GM10266 (cell line): ENCODE results near the gene RBPJL.

Experiments used
- DNase-seq: peaks from one replicate; pipeline ENCODE4 v3.0.0; 2012; ENCODE audit errors: extremely low spot score
- TF ChIP-seq, protein P1 (sequence below): IDR thresholded peaks from 2 replicates; pipeline ENCODE4 v1.5.1; 2012; ENCODE audit warnings: mild to moderate bottlenecking, low read depth; ENCODE audit not compliant: control insufficient read depth, insufficient read depth; ENCODE audit errors: missing control alignments

The RBPJL gene

GRCh38 chr20:45339799-45340198 lies 33.2 kb downstream of the RBPJL start:
- no peak for DNase-seq

DNA sequence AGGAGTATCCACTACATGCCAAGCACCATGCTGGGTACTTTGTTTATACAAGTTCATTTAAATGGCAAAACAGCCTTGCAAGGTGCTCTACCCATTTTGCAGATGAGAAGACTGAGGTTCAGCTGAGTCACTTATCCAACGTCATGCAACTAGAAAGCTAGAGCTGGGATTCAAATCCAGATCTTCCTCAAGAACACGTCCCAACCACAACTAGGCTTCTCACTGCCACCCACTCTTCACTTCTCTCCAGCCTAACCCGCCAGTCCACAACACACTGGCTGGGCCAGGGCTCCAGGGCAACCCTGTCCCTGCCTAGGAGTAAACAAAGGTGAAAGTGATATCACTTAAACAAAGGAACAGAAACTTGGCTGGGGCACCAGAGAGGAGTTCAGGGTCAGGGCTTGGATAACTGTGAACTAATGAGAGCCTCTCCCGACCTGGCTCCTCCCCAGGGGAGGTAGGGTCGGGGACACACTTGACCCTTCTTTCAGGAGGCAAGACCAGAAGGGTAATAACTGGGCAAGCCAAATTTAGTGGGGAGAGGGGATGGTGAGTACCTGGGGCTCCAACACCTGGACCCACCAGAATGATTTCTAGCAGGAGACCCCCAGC lies 33.7 kb downstream of the RBPJL start:
- TF ChIP-seq, protein P1, sequence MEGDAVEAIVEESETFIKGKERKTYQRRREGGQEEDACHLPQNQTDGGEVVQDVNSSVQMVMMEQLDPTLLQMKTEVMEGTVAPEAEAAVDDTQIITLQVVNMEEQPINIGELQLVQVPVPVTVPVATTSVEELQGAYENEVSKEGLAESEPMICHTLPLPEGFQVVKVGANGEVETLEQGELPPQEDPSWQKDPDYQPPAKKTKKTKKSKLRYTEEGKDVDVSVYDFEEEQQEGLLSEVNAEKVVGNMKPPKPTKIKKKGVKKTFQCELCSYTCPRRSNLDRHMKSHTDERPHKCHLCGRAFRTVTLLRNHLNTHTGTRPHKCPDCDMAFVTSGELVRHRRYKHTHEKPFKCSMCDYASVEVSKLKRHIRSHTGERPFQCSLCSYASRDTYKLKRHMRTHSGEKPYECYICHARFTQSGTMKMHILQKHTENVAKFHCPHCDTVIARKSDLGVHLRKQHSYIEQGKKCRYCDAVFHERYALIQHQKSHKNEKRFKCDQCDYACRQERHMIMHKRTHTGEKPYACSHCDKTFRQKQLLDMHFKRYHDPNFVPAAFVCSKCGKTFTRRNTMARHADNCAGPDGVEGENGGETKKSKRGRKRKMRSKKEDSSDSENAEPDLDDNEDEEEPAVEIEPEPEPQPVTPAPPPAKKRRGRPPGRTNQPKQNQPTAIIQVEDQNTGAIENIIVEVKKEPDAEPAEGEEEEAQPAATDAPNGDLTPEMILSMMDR = no peak
- DNase-seq = no peak

More at GRCh38 chr20:45339799-45340198, 33.2 kb downstream of the RBPJL start:
- TF ChIP-seq, protein P1 = no peak

- TF ChIP-seq, protein P1 = no peak
- no peak for DNase-seq
Observed at GRCh38 chr20:45340951-45341350, 34.3 kb downstream of the RBPJL start.

DNA sequence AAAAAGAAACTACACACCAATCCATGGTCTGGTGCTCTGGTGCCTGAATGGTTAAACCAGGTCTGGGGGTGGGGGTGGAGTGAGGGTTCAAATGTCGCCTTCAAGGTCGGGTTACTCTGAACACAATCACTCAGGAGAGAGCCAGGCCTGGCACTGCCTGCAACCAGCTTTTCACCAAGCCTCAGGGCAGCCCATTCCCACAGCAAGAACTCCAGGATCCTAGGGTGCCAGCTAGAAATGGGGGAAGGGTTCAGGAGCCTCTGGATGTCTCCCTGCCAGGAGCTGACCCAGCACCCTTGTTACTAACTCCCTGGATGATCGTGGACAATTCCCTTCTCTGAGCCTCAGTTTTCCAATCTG lies 34.9 kb downstream of the RBPJL start:
- no peak for DNase-seq
- TF ChIP-seq, protein P1 = no peak

DNA sequence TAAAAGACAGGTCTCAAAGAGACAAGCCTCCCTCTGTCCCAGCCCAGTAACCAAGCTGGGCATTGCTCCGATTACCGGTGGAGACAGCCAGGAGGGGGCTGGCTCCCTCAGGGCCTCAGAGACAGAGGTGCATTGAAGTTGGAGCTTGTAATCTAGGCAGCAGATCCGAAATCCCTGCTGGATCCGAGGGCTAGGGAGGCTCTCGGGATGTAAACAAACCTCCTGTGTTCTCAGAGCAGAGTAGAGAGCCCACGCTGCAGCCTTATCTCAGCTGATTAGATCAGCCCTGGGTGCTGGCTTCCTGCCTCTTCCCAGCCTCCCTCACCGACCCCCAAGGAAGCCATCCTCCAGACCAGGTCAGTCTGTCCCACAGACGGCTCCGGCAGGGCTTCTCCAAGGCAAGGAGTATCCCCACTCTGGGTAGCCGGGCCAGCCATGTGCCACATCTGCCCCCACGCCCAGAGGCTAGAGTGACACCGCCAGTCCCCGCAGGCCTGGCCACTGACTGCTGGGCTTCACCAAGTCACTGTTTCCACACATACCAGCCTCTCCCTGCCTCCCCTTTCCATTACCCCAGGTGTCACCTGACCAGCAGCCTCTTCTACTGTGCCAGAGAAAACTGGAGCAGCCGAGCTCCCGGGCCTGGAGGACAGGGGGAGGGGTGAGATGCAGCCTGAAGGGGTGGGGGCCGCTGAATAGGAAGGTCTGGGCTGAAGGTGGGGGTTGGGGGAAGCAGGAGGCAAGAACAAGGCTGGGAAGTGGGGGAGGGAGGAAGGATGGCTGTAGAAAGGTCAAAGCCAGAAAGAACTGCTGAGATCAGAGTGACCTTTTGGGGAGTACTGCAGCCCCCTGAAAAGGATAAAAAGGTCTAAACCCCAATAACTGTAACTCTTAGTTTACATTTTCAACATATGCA lies 35.6 kb downstream of the RBPJL start:
- no peak for DNase-seq
- TF ChIP-seq, protein P1 = no peak

- no peak for DNase-seq
- TF ChIP-seq, protein P1 = no peak
Observed at GRCh38 chr20:45342855-45343531, 36.4 kb downstream of the RBPJL start.

- no peak for DNase-seq
- TF ChIP-seq, protein P1 = no peak
Observed at GRCh38 chr20:45343532-45344167, 37.0 kb downstream of the RBPJL start.
